Activated B cell treated with CpG ODN at 0.5 μM for 24 hours (primary cell): ENCODE data around the gene HOXB7. TPM values are rescaled to one million over a fixed set of nuclear protein-coding genes. Genes with fewer than 3 reads are reported as not detected.

Experiments used
- ATAC-seq: fragments of 200-7000 bp; cut with Tn5 transposase; one replicate; pipeline ENCODE4 v1.10.0; 2021; ENCODE audit warnings: low read depth, mild to moderate bottlenecking, moderate library complexity
- CTCF ChIA-PET: fragments of 350-600 bp; sonication (Branson Sonifier 250); formaldehyde crosslinking; loops from one replicate; lab custom pipeline; 2021; ENCODE audit warnings: antibody characterized with exemption; lab: Charles Lee
- POLR2A ChIA-PET: fragments of 350-600 bp; sonication (Branson Sonifier 250); formaldehyde crosslinking; loops from one replicate; lab custom pipeline; 2021; ENCODE audit warnings: antibody characterized with exemption; lab: Charles Lee
- DNase-seq: peaks from one replicate; pipeline ENCODE4 v3.0.0; 2022
- H3K27ac Mint-ChIP-seq: one replicate; pipeline ENCODE4 v1.8.0; 2020; ENCODE audit warnings: mixed read lengths
- H3K27me3 Mint-ChIP-seq: one replicate; pipeline ENCODE4 v1.8.0; 2021; ENCODE audit warnings: mixed read lengths
- H3K36me3 Mint-ChIP-seq: one replicate; pipeline ENCODE4 v1.8.0; 2021; ENCODE audit warnings: low read depth, mixed read lengths
- H3K4me1 Mint-ChIP-seq: one replicate; pipeline ENCODE4 v1.8.0; 2021; ENCODE audit warnings: mixed read lengths
- H3K4me3 Mint-ChIP-seq: one replicate; pipeline ENCODE4 v1.8.0; 2020; ENCODE audit warnings: mild to moderate bottlenecking, mixed read lengths
- H3K9me3 Mint-ChIP-seq: one replicate; pipeline ENCODE4 v1.8.0; 2020; ENCODE audit warnings: mixed read lengths
- intact Hi-C: fragments of 100-400 bp; cut with micrococcal nuclease; formaldehyde crosslinking; loops from one replicate; pipeline ENCODE4 v1.15.1; 2024
- total RNA-seq: library from RNA; stranded (reverse); gene quantifications from 2 replicates; pipeline ENCODE4 v1.2.3, GENCODE V29; 2022
- TF ChIP-seq, protein P1 (sequence below): fragments of 200-600 bp; IDR thresholded peaks from one replicate; pipeline ENCODE4 v1.8.0; 2022; ENCODE audit warnings: antibody characterized with exemption, mild to moderate bottlenecking

Gene HOXB7
- total RNA-seq, 1 donor from 2014 or later: 0.60 TPM

DNA sequence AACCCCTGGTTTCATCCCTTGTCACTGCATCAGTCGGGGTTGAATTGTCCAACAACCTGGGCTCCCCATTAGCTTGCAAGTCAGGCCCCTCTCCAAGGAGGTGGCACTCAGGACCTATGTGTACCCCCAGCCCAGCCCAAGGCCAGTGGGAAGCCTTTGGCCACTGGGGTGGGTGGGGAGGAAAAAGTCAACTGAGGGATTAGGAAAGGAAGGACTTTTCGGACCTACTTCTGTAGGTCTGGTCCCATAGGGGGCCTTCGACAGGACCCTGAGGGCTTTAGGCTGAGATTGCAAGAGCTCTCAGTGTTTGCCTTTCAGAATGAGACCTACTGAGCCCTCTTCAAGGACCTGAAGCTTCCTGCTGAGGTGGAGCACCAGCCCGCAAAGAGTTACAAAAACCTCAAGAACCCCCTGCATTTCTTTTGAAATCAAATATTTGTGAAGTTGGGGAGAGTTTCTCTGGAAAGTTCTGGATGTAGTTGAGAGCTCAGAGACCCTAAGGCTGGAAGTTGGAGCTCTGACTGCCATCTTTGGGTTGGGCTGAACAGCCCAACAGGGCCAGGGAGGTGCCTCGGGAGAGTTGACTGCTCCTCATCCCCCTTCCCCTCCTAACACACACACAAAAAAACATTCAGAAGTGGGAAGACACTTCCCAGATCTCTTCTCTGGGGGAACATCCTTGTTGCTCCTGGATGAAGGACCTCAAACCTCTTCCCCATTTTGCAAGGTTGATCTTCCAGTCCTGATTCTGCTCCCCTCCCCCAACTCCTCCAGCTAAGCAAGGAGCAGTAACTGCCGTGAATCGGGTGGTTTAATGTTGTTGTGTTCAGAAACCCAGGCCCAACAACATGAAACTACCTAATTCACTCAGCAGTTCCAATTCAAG lies 21.1 kb upstream of the HOXB7 start:
- DNase-seq: peak; percentile 4
- ChIA-PET POLR2A (interaction anchor here (0.6 kb wide), 1 partner anchor 1051 kb away, joined by 5 read pairs; no protein-coding TSS in a partner anchor), CTCF (interaction anchor here (1.6 to 1.7 kb wide), 2 partner anchors 9 to 13 kb away, joined by 6 to 9 read pairs; no protein-coding TSS in a partner anchor)
- no peak for ATAC-seq
- intact Hi-C loops: no loop called here
- Mint-ChIP-seq H3K27me3 (peaks cover 84% of the 10 kb centered on the region), H3K36me3 (no peaks in the 10 kb centered on the region), H3K4me3 (no peak overlapping the region), H3K27ac (no peak overlapping the region), H3K9me3 (no peaks in the 10 kb centered on the region), H3K4me1 (peaks cover 4% of the 10 kb centered on the region)
- TF ChIP-seq, protein P1, sequence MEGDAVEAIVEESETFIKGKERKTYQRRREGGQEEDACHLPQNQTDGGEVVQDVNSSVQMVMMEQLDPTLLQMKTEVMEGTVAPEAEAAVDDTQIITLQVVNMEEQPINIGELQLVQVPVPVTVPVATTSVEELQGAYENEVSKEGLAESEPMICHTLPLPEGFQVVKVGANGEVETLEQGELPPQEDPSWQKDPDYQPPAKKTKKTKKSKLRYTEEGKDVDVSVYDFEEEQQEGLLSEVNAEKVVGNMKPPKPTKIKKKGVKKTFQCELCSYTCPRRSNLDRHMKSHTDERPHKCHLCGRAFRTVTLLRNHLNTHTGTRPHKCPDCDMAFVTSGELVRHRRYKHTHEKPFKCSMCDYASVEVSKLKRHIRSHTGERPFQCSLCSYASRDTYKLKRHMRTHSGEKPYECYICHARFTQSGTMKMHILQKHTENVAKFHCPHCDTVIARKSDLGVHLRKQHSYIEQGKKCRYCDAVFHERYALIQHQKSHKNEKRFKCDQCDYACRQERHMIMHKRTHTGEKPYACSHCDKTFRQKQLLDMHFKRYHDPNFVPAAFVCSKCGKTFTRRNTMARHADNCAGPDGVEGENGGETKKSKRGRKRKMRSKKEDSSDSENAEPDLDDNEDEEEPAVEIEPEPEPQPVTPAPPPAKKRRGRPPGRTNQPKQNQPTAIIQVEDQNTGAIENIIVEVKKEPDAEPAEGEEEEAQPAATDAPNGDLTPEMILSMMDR: no peak

DNA sequence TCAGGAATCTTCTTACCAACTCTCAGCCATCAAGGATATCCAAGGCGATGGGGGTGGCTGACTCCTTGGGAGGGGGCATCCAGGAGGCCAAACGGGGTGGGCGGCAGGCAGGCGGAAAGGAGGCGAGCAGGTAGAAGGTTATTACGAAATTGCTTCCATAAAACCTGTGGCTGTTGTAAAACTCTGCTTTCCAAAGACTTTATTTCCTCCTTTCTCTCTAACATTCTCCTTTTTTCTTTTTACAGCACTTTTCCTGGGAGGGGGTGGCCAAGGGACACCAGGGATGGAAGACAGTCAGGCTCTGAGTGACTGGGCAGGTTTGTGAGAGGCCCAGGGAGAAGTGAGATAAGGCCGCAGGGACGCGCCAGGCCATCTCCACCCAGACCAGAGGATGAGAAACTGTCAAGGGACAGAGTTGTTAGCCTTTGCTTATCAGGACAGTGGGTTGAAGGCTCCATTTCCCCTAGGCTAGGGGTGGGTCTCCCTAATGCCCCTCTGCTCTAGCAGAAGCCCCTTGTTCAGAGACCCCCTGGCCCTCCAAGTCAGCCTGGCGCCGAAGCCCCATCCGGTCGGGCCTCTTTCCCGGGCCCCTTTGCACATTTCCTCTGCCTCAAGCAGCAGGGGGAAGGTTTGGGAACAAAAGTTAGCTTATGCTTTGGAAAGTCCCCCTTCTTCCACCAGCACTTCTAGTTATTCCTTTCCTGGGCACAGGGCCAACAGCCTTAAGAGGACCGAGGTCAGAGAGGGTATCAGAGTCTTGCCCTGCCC lies 20.3 kb upstream of the HOXB7 start:
- ATAC-seq (no peak), DNase-seq (no peak)
- intact Hi-C loops: no loop called here
- ChIA-PET POLR2A (interaction anchor here (0.6 kb wide), 1 partner anchor 937 kb away, joined by 3 read pairs; the partner anchor contains the start of gene TBKBP1), CTCF (interaction anchor here (1.6 kb wide), 1 partner anchor 13 kb away, joined by 6 read pairs; no protein-coding TSS in a partner anchor)
- TF ChIP-seq, protein P1: no peak
- H3K4me1 Mint-ChIP-seq: peaks cover 9% of the 10 kb centered on the region
- no peak overlapping the region for H3K4me3 Mint-ChIP-seq
- no peak overlapping the region for H3K27ac Mint-ChIP-seq
- H3K36me3 Mint-ChIP-seq: no peaks in the 10 kb centered on the region
- H3K9me3 Mint-ChIP-seq: no peaks in the 10 kb centered on the region
- H3K27me3 Mint-ChIP-seq: peaks cover 78% of the 10 kb centered on the region

DNA sequence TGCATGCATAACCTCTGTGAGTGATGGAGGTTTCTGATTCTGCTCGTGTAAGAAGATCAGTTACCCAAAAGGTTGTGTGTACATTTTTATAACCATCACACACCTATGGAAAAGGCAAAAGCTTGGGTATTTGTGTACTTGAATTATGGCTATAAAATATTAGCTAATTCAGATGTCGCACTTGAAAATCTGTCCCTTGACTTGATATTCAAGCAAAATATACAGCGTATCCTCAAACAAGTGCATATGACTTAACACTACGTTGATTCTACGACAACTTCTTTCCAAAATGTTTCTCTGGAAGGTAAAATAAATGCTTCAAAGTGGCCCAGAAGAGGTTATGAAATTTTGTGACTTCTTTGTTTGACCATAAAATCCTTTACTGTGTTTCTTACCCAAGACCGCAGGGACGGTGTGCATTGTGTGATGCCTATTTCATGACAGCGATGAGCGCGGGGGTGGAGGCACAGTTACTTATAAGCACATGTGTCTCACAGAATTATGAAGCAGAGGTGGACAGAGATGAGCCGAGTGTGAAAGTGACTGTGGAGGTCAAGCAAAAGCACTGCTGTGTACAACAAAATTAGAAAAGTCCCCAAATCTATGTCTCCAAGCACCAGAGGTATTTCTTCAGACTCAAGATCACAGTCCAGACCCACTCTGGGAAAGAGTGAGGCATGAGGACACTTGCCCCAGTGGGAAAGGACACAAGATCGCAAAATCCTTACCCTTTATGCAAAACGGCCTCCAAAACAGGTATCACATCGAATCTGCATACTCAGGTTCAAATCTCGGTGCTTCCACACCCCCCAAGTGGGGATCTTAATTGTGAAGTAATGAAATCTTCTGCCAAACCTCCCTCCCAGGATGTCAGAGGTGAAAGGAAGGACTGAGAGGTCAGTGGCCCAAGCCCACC lies 19.4 kb upstream of the HOXB7 start:
- ChIA-PET CTCF (interaction anchor here (1.2 kb wide), 1 partner anchor 604 kb away, joined by 3 read pairs; no protein-coding TSS in a partner anchor), POLR2A (interaction anchor here (0.5 kb wide), 1 partner anchor 98 kb away, joined by 4 read pairs; the partner anchor contains the start of gene HOXB13)
- H3K27ac Mint-ChIP-seq: no peak overlapping the region
- H3K4me1 Mint-ChIP-seq: peaks cover 15% of the 10 kb centered on the region
- no peak for ATAC-seq
- DNase-seq: no peak
- H3K4me3 Mint-ChIP-seq: no peak overlapping the region
- intact Hi-C loops: no loop called here
- no peaks in the 10 kb centered on the region for H3K36me3 Mint-ChIP-seq
- TF ChIP-seq, protein P1: no peak
- H3K9me3 Mint-ChIP-seq: no peaks in the 10 kb centered on the region
- peaks cover 73% of the 10 kb centered on the region for H3K27me3 Mint-ChIP-seq

DNA sequence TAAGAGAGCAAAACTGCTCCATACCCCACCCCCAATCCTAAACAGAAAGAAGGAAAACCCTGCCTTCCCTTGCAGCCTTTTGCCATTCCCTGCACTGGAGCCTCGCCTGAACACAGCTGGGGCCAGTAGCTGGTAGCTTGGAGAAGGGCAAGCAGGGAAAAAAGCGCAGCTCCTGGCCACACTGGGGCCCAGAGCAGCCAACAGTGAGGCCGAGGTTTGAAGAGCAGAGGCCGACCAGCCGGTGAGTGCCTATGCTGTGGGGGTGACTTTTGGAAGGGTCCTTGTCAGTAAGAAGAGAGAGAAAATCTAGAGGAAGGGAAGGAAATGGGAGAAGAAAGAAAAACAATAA lies 18.6 kb upstream of the HOXB7 start:
- Mint-ChIP-seq H3K36me3 (no peaks in the 10 kb centered on the region), H3K4me3 (no peak overlapping the region), H3K4me1 (peaks cover 16% of the 10 kb centered on the region), H3K27me3 (peaks cover 67% of the 10 kb centered on the region), H3K27ac (no peak overlapping the region), H3K9me3 (no peaks in the 10 kb centered on the region)
- DNase-seq (no peak), ATAC-seq (no peak)
- POLR2A ChIA-PET: no interaction called here
- TF ChIP-seq, protein P1: no peak
- intact Hi-C loops: loop anchor here (5.0 kb wide), 1 partner anchor 123 kb away; no protein-coding TSS in a partner anchor
- CTCF ChIA-PET: interaction anchor here (1.2 kb wide), 1 partner anchor 603 kb away, joined by 3 read pairs; no protein-coding TSS in a partner anchor
